Spinal cord (tissue), 10 donors: ENCODE results near the gene KRT33B. TPM values are rescaled to one million over a fixed set of nuclear protein-coding genes. Genes with fewer than 3 reads are reported as not detected.

Experiments used
- DNase-seq, 6 donors: peaks; one replicate each; pipeline versions ENCODE4 v3.0.0 to v3.0.0-alpha.2; 2013 to 2015; ENCODE audit warnings: low spot score in 6 of 6, low read depth in 4 of 6
- H3K27ac ChIP-seq: one replicate; pipeline ENCODE4 v1.5.1; 2013; ENCODE audit warnings: low read depth, low read length, control low read depth
- H3K27me3 ChIP-seq: one replicate; pipeline ENCODE4 v1.6.1; 2013; ENCODE audit warnings: low read length; ENCODE audit not compliant: control insufficient read depth, insufficient read depth
- H3K36me3 ChIP-seq: one replicate; pipeline ENCODE4 v1.6.1; 2013; ENCODE audit warnings: low read length; ENCODE audit not compliant: control insufficient read depth, insufficient read depth
- H3K4me1 ChIP-seq: one replicate; pipeline ENCODE4 v1.6.1; 2013; ENCODE audit warnings: low read length; ENCODE audit not compliant: control insufficient read depth, insufficient read depth
- H3K4me3 ChIP-seq: one replicate; pipeline ENCODE4 v1.5.1; 2013; ENCODE audit warnings: low read depth, low read length, control low read depth
- H3K9me3 ChIP-seq: one replicate; pipeline ENCODE4 v1.6.1; 2013; ENCODE audit warnings: low read length; ENCODE audit not compliant: control insufficient read depth, insufficient read depth
- WGBS: methylation state at CpG from one replicate; pipeline ENCODE4 v1.1.5; 2013; ENCODE audit warnings: missing lambda C conversion rate; ENCODE audit not compliant: insufficient coverage; 5-methylcytosine and 5-hydroxymethylcytosine counted together
- polyA plus RNA-seq, 2 donors: library from polyadenylated mRNA; unstranded; fragments of 120-200 nt; gene quantifications; one replicate each; pipeline ENCODE4 v1.2.1, GENCODE V29; 2013; ENCODE audit not compliant: insufficient read length in 2 of 2
- total RNA-seq, 2 donors: library from RNA; depleted of rRNA in 1 of 2; stranded (reverse); fragments of 120-200 nt in 1 of 2; fragments of >200 nt in 1 of 2; gene quantifications; one replicate each; pipeline versions ENCODE4 v1.2.3 to v1.2.4, GENCODE V29; 2013 to 2014
- donor health status: healthy.

The KRT33B gene
- total and polyA plus RNA-seq, 4 donors = 0.20 to 0.44 TPM; not detected in 2

DNA sequence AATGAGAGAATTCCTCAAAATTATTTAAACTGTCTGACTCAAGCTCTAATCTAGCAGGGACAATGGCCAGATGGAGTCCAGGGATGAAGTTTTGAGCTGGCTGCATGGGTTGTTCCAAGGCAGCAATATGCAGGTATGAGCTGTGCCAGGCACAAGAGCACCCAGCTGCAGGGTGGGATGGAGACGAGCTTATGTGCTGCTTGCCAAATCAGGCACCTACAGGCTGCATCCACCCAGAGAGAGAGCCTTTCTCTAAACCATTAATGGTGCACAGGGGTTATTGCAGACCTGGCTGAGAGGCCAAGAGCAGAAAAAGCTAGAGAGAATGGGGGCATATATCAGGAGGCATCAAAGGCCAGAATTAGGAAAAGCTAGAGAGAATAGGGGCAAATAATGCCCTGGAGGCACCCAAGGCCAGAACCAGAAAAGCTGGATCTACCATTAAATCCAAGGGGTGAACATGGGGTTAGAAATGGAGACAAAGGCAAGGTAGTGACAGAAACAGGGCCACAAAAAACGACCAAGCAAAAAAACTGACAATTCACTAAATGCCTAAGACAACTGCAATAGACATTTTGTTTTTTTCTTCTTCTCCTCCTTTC lies 29.9 kb downstream of the KRT33B start:
- Histone ChIP-seq H3K4me3 (no peak overlapping the region), H3K27me3 (no peaks in the 10 kb centered on the region), H3K27ac (no peak overlapping the region), H3K4me1 (no peaks in the 10 kb centered on the region), H3K36me3 (no peaks in the 10 kb centered on the region), H3K9me3 (peaks cover 2% of the 10 kb centered on the region)
- no peak for DNase-seq
- 50% methylated on average over 1 of the region's 2 CpGs for WGBS

- H3K4me3 ChIP-seq = no peak overlapping the region
- no peaks in the 10 kb centered on the region for H3K4me1 ChIP-seq
- H3K9me3 ChIP-seq = peaks cover 2% of the 10 kb centered on the region
- no peaks in the 10 kb centered on the region for H3K36me3 ChIP-seq
- 81% methylated on average over 3 of the region's 5 CpGs for WGBS
- H3K27me3 ChIP-seq = no peaks in the 10 kb centered on the region
- no peak for DNase-seq
- H3K27ac ChIP-seq = no peak overlapping the region
Measured at GRCh38 chr17:41338961-41339485, 30.6 kb downstream of the KRT33B start.

DNA sequence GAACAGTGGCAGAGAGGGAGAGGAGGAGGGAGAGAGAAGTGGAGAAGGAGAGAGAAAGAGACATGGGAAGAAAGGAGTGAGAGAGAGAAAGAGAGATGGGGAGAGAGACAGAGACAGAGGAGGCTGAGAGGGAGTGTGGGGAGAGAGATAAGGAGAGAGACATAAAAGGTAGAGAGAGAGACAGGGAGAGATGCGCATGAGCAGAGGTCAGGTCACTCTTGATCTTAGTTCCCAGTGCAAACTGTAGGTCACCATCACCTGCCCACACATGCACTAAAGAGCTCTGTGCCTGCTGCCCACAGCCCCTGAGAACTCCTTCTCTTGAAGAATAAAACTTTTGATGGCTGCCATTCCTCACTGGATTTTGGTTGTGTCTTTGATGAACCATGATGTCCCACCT lies 33.9 kb downstream of the KRT33B start:
- H3K27ac ChIP-seq = no peak overlapping the region
- no peaks in the 10 kb centered on the region for H3K27me3 ChIP-seq
- H3K36me3 ChIP-seq = no peaks in the 10 kb centered on the region
- no peaks in the 10 kb centered on the region for H3K4me1 ChIP-seq
- H3K9me3 ChIP-seq = no peaks in the 10 kb centered on the region
- H3K4me3 ChIP-seq = no peak overlapping the region
- no CpG with 5 or more reads among the region's 1 CpG for WGBS
- DNase-seq = no peak

GRCh38 chr17:41334385-41335305 lies 35.0 kb downstream of the KRT33B start:
- no peaks in the 10 kb centered on the region for H3K36me3 ChIP-seq
- H3K4me1 ChIP-seq = no peaks in the 10 kb centered on the region
- no peak overlapping the region for H3K4me3 ChIP-seq
- WGBS = 70% methylated on average over 5 of the region's 6 CpGs
- peak in 1 of 6 donors; percentile 4 for DNase-seq
- H3K27ac ChIP-seq = no peak overlapping the region
- H3K9me3 ChIP-seq = no peaks in the 10 kb centered on the region
- no peaks in the 10 kb centered on the region for H3K27me3 ChIP-seq

DNA sequence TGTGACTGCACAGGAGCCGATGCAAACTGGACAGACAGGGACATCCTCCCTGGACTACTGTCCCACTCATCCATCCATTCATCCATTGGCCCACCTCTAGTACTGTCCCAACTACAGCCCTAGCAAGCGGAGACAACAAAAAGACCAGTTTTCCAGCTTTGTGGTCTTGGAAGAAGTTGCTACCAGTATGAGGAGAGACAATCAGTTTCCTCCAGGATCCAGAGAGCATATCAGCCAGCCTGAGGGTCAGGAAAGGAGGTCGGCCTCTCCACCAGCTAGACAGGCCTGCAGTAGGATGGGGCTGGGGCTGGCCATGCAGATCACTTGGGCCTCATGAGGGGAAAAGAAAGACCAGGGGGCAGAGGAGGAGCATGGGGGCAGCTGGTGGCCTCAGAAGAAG lies 35.8 kb downstream of the KRT33B start:
- 94% methylated on average over 2 of the region's 3 CpGs for WGBS
- no peaks in the 10 kb centered on the region for H3K27me3 ChIP-seq
- H3K36me3 ChIP-seq = no peaks in the 10 kb centered on the region

DNA sequence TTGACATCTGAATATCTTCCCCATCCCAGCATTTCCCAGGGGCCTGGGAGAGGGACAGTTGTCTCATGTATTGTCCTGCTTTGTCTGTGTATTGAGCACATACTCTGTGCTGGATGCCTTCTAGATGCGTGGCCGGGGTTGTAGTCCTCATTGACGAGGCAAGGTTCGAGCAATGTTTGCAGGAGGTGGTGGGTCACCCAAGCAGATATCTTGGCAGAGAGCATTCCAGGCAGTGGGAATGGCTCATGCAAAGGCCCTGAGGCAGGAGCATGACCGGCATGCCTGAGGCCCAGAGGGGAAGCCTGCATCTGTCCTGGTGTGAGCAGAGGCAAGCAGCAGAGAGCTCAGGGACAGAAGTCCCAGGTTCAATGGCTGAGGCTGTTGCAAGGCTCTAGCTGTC lies 36.5 kb downstream of the KRT33B start:
- H3K27me3 ChIP-seq = no peaks in the 10 kb centered on the region
- DNase-seq = no peak
- no peaks in the 10 kb centered on the region for H3K36me3 ChIP-seq
- no peaks in the 10 kb centered on the region for H3K9me3 ChIP-seq
- 96% methylated on average over 5 of the region's 5 CpGs for WGBS
- H3K4me1 ChIP-seq = peaks cover under 1% of the 10 kb centered on the region
- no peak overlapping the region for H3K4me3 ChIP-seq
- no peak overlapping the region for H3K27ac ChIP-seq

More for the DNA sequence above, 35.8 kb downstream of the KRT33B start:
- Histone ChIP-seq H3K9me3 (no peaks in the 10 kb centered on the region), H3K27ac (no peak overlapping the region), H3K4me1 (no peaks in the 10 kb centered on the region), H3K4me3 (no peak overlapping the region)
- DNase-seq = no peak

GRCh38 chr17:41332239-41332638 lies 37.4 kb downstream of the KRT33B start:
- Histone ChIP-seq H3K4me3 (no peak overlapping the region), H3K27ac (no peak overlapping the region), H3K27me3 (no peaks in the 10 kb centered on the region), H3K9me3 (no peaks in the 10 kb centered on the region), H3K36me3 (no peaks in the 10 kb centered on the region), H3K4me1 (peaks cover 10% of the 10 kb centered on the region)
- no peak for DNase-seq
- WGBS = 67% methylated on average over 1 of the region's 2 CpGs

- WGBS = 68% methylated on average over 5 of the region's 7 CpGs
Measured at GRCh38 chr17:41331606-41332005, 38.0 kb downstream of the KRT33B start.

GRCh38 chr17:41329279-41329948 lies 40.2 kb downstream of the KRT33B start:
- Histone ChIP-seq H3K36me3 (no peaks in the 10 kb centered on the region), H3K9me3 (no peaks in the 10 kb centered on the region), H3K4me1 (peaks cover 11% of the 10 kb centered on the region), H3K27me3 (no peaks in the 10 kb centered on the region), H3K4me3 (no peak overlapping the region), H3K27ac (no peak overlapping the region)
- 59% methylated on average over 8 of the region's 13 CpGs for WGBS
- DNase-seq = peak in 2 of 6 donors; percentile 44 to 47

More at GRCh38 chr17:41331606-41332005, 38.0 kb downstream of the KRT33B start:
- Histone ChIP-seq H3K27ac (no peak overlapping the region), H3K4me3 (no peak overlapping the region), H3K9me3 (no peaks in the 10 kb centered on the region), H3K4me1 (peaks cover 11% of the 10 kb centered on the region), H3K36me3 (no peaks in the 10 kb centered on the region), H3K27me3 (no peaks in the 10 kb centered on the region)
- no peak for DNase-seq
